ENCODE measurements around the gene CHD3.
"Not testable (repeated sequence)": the region's sequence is repeated elsewhere in the genome, so short reads cannot be mapped to it uniquely, and the experiment has no call there.

CHD3 gene

DNA sequence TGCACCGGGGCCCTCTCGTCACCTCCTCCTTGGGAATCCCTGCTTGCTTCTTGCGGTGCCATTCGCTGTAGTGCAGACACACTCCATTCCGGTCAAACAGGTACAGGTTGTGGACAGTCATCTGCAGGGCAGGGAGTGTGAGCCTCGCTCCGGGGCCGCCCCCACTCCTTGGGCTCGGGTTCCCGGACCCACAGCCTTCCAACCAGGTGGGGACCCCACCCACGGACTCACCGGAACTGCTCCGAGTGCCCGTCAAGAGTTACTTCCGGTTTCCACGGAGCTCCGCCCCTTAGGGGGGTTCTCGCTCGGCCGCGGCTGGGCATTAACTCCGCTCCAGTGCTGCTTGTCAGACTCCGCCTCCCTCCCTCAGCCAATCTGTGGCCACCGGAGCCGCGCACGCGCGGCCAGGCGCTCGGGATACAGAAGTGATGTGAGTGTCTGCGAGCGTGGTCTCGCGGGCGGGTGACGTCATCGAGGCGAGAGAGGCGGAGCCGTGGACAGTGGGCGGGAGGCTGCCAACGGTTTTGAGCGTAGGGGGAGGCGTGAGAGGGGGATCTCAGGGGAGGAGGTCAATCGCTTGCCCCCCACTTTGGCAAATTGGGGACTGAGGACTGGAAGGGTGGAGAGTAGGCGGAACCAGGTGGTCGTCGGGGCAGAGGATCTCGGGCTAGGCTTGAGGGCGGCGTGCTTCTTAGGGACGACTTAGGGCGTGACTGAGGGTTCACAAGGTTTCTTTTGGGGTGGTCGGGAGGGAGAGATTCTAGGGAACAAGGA lies 43.3 kb downstream of the CHD3 start, which contains the start of the genes CNTROB and TRAPPC1:
Gene CNTROB, plus strand, starts transcription at position 498 of the 774 bp plus-strand sequence. CDS start 874 bp downstream, outside the sequence.
Gene TRAPPC1, minus strand, starts transcription at position 238 of the 774 bp plus-strand sequence. Its CDS starts 117 bp downstream, at position 121.
- peak; percentile 100 for DNase-seq (ENCODE audit: low spot score)

- peak; percentile 10 for DNase-seq (ENCODE audit: low spot score)
Observed at GRCh38 chr17:7932483-7932891, 43.9 kb downstream of the CHD3 start.

- DNase-seq (ENCODE audit: low spot score), result peak; percentile 28
Observed at GRCh38 chr17:7932949-7933348, 44.4 kb downstream of the CHD3 start.

GRCh38 chr17:7935859-7936258 lies 47.3 kb downstream of the CHD3 start:
- DNase-seq (ENCODE audit: low spot score), result no peak

DNA sequence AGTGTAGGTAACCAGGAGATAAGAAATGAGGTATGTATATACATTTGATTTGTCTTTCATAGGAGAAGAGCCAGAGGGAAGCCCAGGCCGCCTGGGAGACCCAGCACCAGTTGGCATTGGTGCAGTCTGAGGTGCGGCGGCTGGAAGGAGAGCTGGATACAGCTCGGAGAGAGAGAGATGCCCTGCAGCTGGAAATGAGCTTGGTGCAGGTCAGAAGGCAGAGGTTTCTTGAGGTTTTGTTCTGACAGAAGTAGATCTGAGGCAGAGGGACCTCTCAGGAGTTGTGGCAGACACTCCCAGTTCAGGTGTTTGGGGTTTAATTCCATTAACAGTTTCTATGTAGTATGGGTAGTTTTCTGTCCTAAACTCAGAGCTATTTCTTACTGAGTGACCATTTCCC lies 51.4 kb downstream of the CHD3 start:
- DNase-seq (ENCODE audit: low spot score), result no peak

DNA sequence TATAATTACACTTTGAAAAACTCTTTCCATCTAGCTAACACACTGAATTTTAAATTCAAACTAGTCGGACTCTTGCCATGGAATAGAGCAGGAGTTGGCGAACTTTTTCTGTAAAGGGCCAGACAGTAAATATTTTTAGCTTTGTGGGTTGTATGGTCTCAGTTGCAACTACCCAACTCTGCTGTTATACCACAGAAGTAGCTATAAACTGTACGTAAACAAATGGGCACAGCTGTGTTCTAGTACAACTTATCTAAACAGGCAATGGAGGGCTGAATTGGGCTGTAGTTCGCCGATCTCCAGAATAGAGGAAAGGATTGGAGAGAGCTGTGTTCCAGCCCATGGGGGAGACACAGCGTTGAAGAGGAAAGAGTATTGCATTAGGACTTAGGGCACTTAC lies 52.2 kb downstream of the CHD3 start:
- DNase-seq (ENCODE audit: low spot score), result no peak

DNA sequence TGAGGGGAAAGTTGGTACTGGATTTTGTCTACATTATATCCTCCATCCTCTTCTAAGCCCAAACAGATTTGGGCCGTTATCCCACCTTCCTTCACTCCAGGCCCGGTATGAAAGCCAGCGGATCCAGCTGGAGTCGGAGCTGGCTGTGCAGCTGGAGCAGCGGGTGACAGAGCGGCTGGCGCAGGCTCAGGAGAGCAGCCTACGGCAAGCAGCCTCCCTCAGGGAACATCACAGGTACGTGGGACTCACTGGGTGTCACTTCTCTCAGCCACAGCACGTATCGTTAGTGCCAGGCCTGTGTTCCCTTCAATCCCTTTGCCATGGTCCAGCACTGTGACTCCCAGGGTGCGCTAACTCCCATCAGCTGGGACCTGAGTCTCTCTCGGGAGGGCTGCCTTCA lies 54.7 kb downstream of the CHD3 start:
- DNase-seq (ENCODE audit: low spot score), result no peak

- DNase-seq (ENCODE audit: low spot score), result no peak
Observed at GRCh38 chr17:7944326-7944725, 55.7 kb downstream of the CHD3 start.

- DNase-seq (ENCODE audit: low spot score), result no peak
Observed at GRCh38 chr17:7945651-7946050, 57.1 kb downstream of the CHD3 start.

DNA sequence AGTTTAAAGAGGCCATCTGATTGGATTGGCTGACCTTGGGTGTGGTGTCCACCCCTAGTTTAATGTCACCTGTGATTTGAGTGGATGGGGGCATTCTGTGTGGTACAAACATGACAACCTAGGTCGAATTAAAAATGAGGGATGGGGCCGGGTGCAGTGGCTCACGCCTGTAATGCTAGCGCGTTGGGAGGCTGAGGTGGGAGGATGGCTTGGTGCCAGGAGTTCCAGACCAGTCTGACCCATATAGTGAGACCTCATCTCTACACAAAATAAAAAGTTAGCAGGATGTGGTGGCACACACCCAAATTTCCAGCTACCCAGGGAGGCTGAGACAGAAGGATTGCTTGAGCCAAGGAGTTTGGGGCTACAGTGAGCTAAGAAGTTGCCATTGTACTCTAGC lies 57.9 kb downstream of the CHD3 start:
- DNase-seq (ENCODE audit: low spot score), result no peak

GRCh38 chr17:7947651-7948050 lies 59.1 kb downstream of the CHD3 start:
- DNase-seq (ENCODE audit: low spot score), result no peak

DNA sequence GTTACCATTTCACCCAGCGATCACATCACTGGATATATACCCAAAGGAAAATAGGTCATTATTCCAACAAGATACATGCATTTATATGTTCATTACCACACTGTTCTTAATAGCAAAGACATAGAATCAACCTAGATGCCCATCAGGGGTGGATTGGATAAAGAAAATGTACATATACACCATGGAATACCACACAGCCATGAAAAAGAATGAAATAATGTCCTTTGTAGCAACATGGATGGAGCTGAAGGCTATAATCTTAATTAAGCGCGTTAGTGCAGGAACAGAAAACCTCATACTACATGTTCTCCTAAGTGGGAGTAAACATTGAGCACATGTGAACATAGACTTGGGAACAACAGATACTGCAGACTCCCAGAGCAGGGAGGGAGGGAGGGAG lies 62.0 kb downstream of the CHD3 start:
- no peak for DNase-seq (ENCODE audit: low spot score)

GRCh38 chr17:7951143-7951792 lies 62.7 kb downstream of the CHD3 start:
- peak; percentile 14 for DNase-seq (ENCODE audit: low spot score)

DNA sequence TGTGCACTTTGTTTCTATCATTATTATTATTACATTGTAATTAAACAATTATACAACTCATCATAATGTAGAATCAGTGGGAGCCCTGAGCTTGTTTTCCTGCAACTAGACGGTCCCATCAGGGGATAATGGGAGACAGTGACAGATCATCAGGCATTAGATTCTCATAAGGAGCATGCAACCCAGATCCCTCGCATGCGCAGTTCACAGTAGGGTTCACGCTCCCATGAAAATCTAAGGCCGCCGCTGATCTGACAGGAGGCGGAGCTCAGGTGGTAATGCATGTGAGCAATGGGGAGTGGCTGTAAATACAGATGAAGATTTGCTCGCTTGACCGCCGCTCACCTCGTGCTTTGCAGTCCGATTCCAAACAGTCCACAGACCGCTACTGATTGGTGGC lies 64.7 kb downstream of the CHD3 start:
- not testable (repeated sequence) for DNase-seq (ENCODE audit: low spot score)

DNA sequence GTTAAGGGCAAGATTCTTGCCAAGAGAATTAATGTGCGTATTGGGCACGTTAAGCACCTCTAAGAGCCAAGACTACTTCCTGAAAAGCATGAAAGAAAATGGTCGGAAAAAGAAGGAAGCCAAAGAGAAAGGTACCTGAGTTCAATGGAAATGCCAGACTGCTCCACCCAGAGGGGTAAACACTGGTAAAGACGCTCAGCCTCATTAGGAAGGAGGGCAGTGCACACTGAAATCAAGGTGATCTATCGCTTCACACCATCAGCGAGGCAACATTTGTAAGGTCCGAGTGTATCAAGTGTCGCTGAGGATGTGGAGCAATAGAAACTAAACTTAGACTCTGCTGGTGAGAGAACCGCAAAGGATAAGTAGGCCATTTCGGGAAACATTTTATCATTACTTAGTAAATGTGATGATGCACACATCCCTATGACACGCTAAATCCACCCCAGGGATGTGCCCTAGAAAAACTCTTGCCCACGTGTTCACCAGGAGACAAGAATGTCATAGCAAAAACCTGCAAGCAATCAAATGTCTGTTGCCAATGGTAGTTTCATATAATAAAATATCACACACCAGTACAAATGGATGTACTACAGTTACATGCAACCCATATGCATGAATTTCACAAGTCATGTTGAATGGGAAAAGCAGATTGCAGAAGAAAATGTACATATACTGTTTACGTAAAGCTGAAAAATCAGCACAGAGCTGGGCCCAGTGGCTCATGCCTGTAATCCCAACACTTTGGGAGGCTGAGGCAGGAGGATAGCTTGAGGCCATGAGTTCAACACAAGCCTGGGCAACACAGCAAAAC lies 67.0 kb downstream of the CHD3 start:
- no peak for DNase-seq (ENCODE audit: low spot score)

GRCh38 chr17:7956228-7956965 lies 67.8 kb downstream of the CHD3 start:
- no peak for DNase-seq (ENCODE audit: low spot score)

DNA sequence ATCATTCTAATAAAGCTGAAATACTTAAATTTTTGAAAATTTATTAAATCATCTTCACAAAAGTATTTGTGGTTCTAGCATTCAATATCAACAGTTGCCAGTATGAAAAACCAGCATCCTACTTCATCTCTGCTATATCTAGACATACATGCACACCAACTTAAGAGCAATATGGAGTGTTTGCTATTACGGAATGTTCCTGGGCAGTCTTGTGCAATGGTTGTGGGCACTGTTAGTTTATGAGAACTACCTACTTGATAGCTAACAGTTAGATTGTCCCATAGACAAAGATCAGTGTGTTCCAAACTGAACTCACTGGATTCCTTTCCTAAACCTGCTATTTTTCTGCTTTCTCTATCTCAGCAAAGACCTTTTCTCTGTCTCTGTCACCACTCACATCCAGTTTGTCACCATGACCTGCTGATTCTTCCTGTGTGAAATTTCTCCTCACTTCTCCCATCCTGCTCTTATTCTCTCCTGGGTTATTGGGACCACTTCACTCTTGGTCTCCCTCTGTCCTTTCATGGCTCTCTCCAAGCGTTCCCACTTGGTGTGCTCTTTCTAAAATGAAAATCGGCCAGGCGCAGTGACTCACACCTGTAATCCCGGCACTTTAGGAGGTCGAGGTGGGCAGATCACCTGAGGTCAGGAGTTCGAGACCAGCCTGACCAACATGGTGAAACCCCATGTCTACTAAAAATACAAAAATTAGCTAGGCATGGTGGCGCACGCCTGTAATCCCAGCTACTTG lies 71.1 kb downstream of the CHD3 start:
- DNase-seq (ENCODE audit: low spot score), result no peak

DNA sequence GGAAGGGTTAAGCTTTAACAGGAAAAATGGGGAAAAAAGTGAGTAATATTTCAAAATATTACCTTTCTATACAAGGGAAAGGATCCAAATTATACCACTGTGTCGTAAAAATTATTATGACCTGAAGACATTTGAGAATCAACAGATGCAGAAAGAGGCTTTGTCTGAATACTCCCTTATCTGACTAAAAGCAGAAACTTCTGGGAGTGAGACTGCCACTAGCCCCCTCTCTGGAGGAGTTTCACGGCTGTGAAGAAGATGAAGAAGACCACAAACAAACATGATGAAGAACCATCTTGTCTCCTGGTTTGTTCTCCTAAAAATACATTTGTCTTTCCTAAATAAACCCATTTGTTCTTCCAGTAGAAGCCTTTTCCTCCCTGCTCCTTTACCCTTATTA lies 72.8 kb downstream of the CHD3 start:
- DNase-seq (ENCODE audit: low spot score), result no peak
